ENCODE data around the gene GAL. TPM values are rescaled to one million over a fixed set of nuclear protein-coding genes. Genes with fewer than 3 reads are reported as not detected.

GAL gene
- total and polyA plus RNA-seq, 2 of the 8 experiments (the other 6 are each of a cell fraction or from before 2014, with no cell fraction given), result 81.8 to 233 TPM

DNA sequence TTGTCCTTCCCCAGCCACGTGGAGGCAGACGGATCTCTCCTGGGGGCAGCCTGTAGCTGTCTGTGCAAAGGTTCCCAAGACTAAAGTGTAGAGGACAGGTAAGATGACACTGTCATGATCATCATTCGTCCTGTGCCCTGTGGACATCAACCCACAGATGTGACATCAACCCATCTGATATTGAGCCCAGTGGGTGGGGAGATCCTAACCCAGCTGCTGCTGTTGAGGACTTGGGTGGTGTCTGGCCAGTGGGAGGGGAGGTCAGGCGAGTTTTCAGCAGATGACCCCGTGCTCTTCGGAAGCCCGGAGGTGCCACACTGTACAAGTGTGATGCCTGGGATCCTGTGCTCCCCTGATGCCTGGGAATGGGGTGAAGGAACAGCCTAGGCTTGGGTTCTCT lies 1.2 kb upstream of the GAL start:
- peak overlapping the region; percentile 77; the same call in 1 of the 2 replicates for H2BK12ac ChIP-seq (ENCODE audit: low read depth, low read length)
- H3K79me2 ChIP-seq (ENCODE audit: control insufficient read depth in 1 of 2, insufficient read depth in 2 of 2, low read length in 2 of 2), result no peaks in the 10 kb centered on the region
- peak overlapping the region; percentile 11; the same call in 1 of the 2 replicates for H4K8ac ChIP-seq (ENCODE audit: extremely low read depth, insufficient read depth, low read length)
- H3K36me3 ChIP-seq (ENCODE audit: control insufficient read depth in 2 of 4, insufficient read depth in 4 of 4, low read length in 3 of 4), result peaks cover 0 to 4% (median 2%) of the 10 kb centered on the region in 4 experiments; a peak in 2 of 8 replicates
- H3K23me2 ChIP-seq (ENCODE audit: low read depth, low read length), result peaks cover 7% of the 10 kb centered on the region; the same call in 1 of the 2 replicates
- peak overlapping the region; percentile 86 for H4K91ac ChIP-seq (replicated peaks; ENCODE audit: insufficient read length, low read length)
- no peak overlapping the region for H3K27ac ChIP-seq (ENCODE audit: low read depth, low read length)
- no peak for FAIRE-seq
- TF ChIP-seq SP4 (IDR thresholded peaks at IDR 0.05; ENCODE audit: low read length), result no peak
- TF ChIP-seq GTF2F1 (IDR thresholded peaks at IDR 0.05; ENCODE audit: borderline replicate concordance, low read depth, low read length), result no peak
- TF ChIP-seq, protein P1, sequence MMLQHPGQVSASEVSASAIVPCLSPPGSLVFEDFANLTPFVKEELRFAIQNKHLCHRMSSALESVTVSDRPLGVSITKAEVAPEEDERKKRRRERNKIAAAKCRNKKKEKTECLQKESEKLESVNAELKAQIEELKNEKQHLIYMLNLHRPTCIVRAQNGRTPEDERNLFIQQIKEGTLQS (IDR thresholded peaks at IDR 0.05; ENCODE audit: insufficient read depth, low read depth, low read length), result no peak
- no peak for TF ChIP-seq EP300 (IDR thresholded peaks at IDR 0.05; ENCODE audit: borderline replicate concordance in 1 of 2, low read depth in 2 of 2, low read length in 2 of 2)
- TF ChIP-seq CHD2 (IDR thresholded peaks at IDR 0.05; ENCODE audit: low read length), result no peak
- no peak for TF ChIP-seq RAD21 (IDR thresholded peaks at IDR 0.05 in 1 of 2, conservative IDR thresholded peaks at IDR 0.05 in 1 of 2; ENCODE audit: low read depth in 2 of 2, low read length in 2 of 2)
- TF ChIP-seq TAF1 (IDR thresholded peaks at IDR 0.05; ENCODE audit: low read depth, low read length), result no peak
- TF ChIP-seq RFX5 (IDR thresholded peaks at IDR 0.05; ENCODE audit: borderline replicate concordance, low read depth, low read length), result no peak
- TF ChIP-seq, protein P2, sequence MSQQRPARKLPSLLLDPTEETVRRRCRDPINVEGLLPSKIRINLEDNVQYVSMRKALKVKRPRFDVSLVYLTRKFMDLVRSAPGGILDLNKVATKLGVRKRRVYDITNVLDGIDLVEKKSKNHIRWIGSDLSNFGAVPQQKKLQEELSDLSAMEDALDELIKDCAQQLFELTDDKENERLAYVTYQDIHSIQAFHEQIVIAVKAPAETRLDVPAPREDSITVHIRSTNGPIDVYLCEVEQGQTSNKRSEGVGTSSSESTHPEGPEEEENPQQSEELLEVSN (IDR thresholded peaks at IDR 0.05), result no peak
- H2BK5ac ChIP-seq (ENCODE audit: low read depth, low read length), result no peak overlapping the region
- peaks cover 11 to 41% (median 31%) of the 10 kb centered on the region in 4 experiments for H3K27me3 ChIP-seq (replicated peaks in 1 of 4; ENCODE audit: control insufficient read depth in 3 of 4, extremely low read depth in 1 of 4, insufficient read depth in 3 of 4, low read length in 3 of 4)
- peak overlapping the region; percentile 47; the same call in 1 of the 2 replicates for H2AK5ac ChIP-seq (ENCODE audit: low read depth, low read length)
- H2BK20ac ChIP-seq (ENCODE audit: low read length), result 0 out of 2 replicates have a peak overlapping the region, but pooled peaks have one; percentile 25
- H3K18ac ChIP-seq (ENCODE audit: extremely low read depth, low read length), result peak overlapping the region; percentile 3; the same call in 1 of the 2 replicates
- H3K4me3 ChIP-seq (ENCODE audit: extremely low read depth in 1 of 4, insufficient read depth in 2 of 4, low read depth in 3 of 4, low read length in 4 of 4), result no peak overlapping the region
- no peak overlapping the region for H2BK120ac ChIP-seq (replicated peaks; ENCODE audit: low read depth, low read length)
- peaks cover 0 to 4% of the 10 kb centered on the region in 2 experiments for H4K20me1 ChIP-seq (replicated peaks in 1 of 2; ENCODE audit: control insufficient read depth in 1 of 2, insufficient read depth in 2 of 2, low read length in 2 of 2)
- H3K4me2 ChIP-seq (ENCODE audit: insufficient read depth in 1 of 2, low read depth in 2 of 2, low read length in 2 of 2), result no peak overlapping the region; a peak in 1 of 4 replicates
- peak overlapping the region; percentile 7; the same call in 1 of the 2 replicates for H2BK15ac ChIP-seq (ENCODE audit: low read length)
- H3K4me1 ChIP-seq (replicated peaks in 1 of 4; ENCODE audit: control insufficient read depth in 3 of 4, insufficient read depth in 4 of 4, low read length in 3 of 4), result peaks cover 0 to 13% (median 9%) of the 10 kb centered on the region in 4 experiments; a peak in 5 of 7 replicates
- H3K14ac ChIP-seq (ENCODE audit: insufficient read length), result no peak overlapping the region
- CTCF ChIA-PET (ENCODE audit: partially characterized antibody), result interaction anchor here (0.6 to 1.7 kb wide), 3 partner anchors 26 to 123 kb away, joined by 3 to 5 read pairs (median 3); no protein-coding TSS in a partner anchor
- no peak overlapping the region for H3K9ac ChIP-seq (replicated peaks in 1 of 4; ENCODE audit: extremely low read depth in 1 of 4, low read depth in 3 of 4, low read length in 3 of 4)
- no peak for DNase-seq (ENCODE audit: low read depth in 1 of 2, low spot score in 2 of 2)
- POLR2A ChIA-PET (ENCODE audit: partially characterized antibody), result interaction anchor here (0.8 to 5.5 kb wide), 8 partner anchors 10 to 66 kb away, joined by 3 to 22 read pairs (median 4); no protein-coding TSS in a partner anchor
- H3K9me3 ChIP-seq (ENCODE audit: insufficient read depth in 2 of 2, low read depth in 1 of 2, low read length in 1 of 2), result no peaks in the 10 kb centered on the region
- 95% methylated on average over 7 of the region's 7 CpGs; no CpG with 5 or more reads in 1 of the 2 experiments for WGBS, 2 experiments (ENCODE audit: extremely low coverage in 1 of 2, insufficient coverage in 1 of 2, insufficient read length in 1 of 2, insufficient replicate concordance in 2 of 2, low coverage in 1 of 2, low lambda C conversion rate in 2 of 2, missing lambda C conversion rate in 1 of 2)
- no peak overlapping the region for H3K56ac ChIP-seq (replicated peaks; ENCODE audit: insufficient read length, low read depth, low read length)
- H3K23ac ChIP-seq (ENCODE audit: insufficient read length), result no peak overlapping the region
- H2AFZ ChIP-seq (ENCODE audit: low read length), result no peak overlapping the region
- no peak overlapping the region for H3K4ac ChIP-seq (replicated peaks; ENCODE audit: insufficient read length, low read depth, low read length)
- no peak overlapping the region for H4K5ac ChIP-seq (ENCODE audit: insufficient read length, low read depth, low read length)
- H3K79me1 ChIP-seq (ENCODE audit: low read depth, low read length), result no peaks in the 10 kb centered on the region
